ENCODE data around the gene NKPD1.

Gene NKPD1

GRCh38 chr19:45153339-45154063 is 7.3 kb downstream of the NKPD1 start:
- TF ChIP-seq GATA3 (IDR thresholded peaks at IDR 0.05; ENCODE audit: low read depth, low read length) = no peak
- no peak for TF ChIP-seq GATA2 (IDR thresholded peaks at IDR 0.05; ENCODE audit: low read depth, low read length)

DNA sequence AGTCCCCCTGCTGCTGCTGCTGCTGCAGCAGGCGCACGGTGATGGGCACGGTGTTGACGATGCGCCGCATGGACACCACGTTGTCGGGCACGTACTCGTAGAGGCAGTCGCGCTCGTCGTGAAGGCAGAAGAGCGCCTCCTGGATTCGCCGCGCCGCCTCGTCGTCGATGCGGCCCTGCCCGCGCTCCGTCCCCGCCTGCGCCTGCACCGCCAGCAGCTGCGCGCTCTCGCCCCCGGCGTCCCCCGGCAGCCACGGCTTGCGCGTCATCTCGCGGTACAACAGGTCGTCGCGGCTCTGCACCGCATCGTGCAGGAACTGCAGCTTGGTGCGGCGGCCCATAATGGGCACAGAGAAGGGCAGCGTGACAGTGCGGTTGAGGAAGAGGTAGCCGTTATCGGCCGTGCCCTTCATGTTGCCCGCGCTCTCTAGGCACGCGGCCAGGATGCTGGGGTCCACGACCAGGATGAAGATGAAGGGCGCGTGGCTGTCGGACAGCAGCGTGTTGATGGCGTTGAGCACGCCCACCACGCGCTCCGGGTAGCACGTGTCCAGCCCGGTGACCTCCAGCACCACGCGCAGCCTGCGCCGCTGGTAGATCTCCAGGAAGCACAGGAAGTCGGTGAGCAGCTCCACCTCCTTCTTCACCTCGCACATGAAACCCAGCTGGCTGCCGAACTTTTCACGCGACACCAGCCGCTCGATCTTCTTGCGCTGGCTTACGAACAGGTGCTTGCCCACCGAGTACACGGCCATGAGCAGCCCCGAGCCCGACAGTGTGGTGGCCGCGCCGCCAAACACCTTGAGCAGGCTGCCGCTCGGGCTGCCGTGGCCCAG is 8.1 kb downstream of the NKPD1 start:
- TF ChIP-seq GATA3 (IDR thresholded peaks at IDR 0.05; ENCODE audit: low read depth, low read length) (no peak), GATA2 (IDR thresholded peaks at IDR 0.05; ENCODE audit: low read depth, low read length) (no peak)

- TF ChIP-seq GATA2 (IDR thresholded peaks at IDR 0.05; ENCODE audit: low read depth, low read length) (no peak), GATA3 (IDR thresholded peaks at IDR 0.05; ENCODE audit: low read depth, low read length) (no peak)
Observed at GRCh38 chr19:45151821-45152503, 8.8 kb downstream of the NKPD1 start.

- no peak for TF ChIP-seq GATA2 (IDR thresholded peaks at IDR 0.05; ENCODE audit: low read depth, low read length)
- no peak for TF ChIP-seq GATA3 (IDR thresholded peaks at IDR 0.05; ENCODE audit: low read depth, low read length)
Observed at GRCh38 chr19:45151320-45151719, 9.5 kb downstream of the NKPD1 start.

GRCh38 chr19:45150751-45151281 is 10.0 kb downstream of the NKPD1 start:
- TF ChIP-seq GATA2 (IDR thresholded peaks at IDR 0.05; ENCODE audit: low read depth, low read length) = no peak

GRCh38 chr19:45150180-45150579 is 10.6 kb downstream of the NKPD1 start:
- TF ChIP-seq GATA2 (IDR thresholded peaks at IDR 0.05; ENCODE audit: low read depth, low read length) (no peak), GATA3 (IDR thresholded peaks at IDR 0.05; ENCODE audit: low read depth, low read length) (no peak)

- TF ChIP-seq GATA3 (IDR thresholded peaks at IDR 0.05; ENCODE audit: low read depth, low read length) = no peak
- TF ChIP-seq GATA2 (IDR thresholded peaks at IDR 0.05; ENCODE audit: low read depth, low read length) = no peak
Observed at GRCh38 chr19:45149129-45149528, 11.7 kb downstream of the NKPD1 start.

DNA sequence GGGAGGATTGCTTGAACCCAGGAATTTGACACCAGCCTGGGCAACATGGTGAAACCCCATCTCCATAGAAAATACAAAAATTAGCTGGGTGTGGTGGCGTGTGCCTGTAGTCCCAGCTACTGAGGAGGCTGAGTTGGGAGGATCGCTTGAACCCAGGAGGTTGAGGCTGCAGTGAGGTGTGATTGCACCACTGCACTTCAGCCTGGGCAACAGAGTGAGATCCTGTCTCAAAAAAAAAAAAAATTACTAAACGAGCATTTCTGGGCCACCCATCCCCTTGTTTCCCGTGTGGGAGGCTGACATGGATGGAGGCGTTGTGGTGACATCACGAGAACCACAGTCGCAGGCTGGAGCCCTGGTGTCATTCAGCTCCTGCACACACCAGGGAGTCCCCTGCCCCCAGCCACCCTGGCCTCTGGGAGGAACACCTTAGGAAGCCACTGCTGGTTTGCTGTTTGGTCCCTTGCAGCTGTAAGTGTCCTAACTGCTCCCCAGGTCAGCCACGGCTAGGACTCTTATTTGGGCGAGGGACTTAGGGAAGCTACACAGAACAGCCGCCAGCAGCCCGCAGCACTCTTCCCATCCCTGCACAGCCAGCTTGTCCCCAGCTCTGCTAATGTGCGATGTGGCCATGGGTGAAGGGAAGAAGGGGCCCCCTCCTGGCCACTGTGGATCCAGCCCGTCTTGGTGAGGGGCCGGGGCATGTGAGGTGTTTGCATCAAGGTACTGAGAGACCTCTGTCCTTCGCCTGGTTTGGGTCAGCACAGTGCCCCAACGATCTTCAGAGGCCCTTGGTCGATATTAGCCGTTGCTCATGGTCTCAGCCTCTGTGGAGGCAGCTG is 12.7 kb downstream of the NKPD1 start:
- no peak for TF ChIP-seq GATA2 (IDR thresholded peaks at IDR 0.05; ENCODE audit: low read depth, low read length)
- TF ChIP-seq GATA3 (IDR thresholded peaks at IDR 0.05; ENCODE audit: low read depth, low read length) = no peak

GRCh38 chr19:45146741-45147205 is 14.0 kb downstream of the NKPD1 start:
- TF ChIP-seq GATA2 (IDR thresholded peaks at IDR 0.05; ENCODE audit: low read depth, low read length) = no peak
- no peak for TF ChIP-seq GATA3 (IDR thresholded peaks at IDR 0.05; ENCODE audit: low read depth, low read length)

DNA sequence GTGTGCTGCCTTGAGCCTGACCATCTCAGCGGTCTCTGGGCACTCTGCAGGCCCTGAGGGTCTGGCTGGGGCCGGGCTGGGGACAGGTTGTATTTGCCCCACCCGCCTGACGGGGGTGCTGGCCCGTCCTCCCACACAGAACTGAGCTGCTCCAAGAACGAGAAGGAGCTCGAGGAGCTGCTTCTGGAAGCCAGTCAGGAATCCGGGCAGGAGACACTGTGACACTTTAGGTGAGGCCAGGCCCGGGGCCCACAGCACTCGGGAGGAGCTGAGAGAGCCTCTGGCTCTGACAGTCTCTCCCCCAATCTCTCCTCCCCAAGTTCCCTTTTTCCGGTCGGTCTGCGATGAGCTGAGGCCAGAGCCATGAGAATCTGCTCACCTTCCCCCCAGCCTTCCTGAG is 14.5 kb downstream of the NKPD1 start:
- TF ChIP-seq GATA2 (IDR thresholded peaks at IDR 0.05; ENCODE audit: low read depth, low read length) (no peak), GATA3 (IDR thresholded peaks at IDR 0.05; ENCODE audit: low read depth, low read length) (no peak)

- TF ChIP-seq GATA2 (IDR thresholded peaks at IDR 0.05; ENCODE audit: low read depth, low read length) (no peak), GATA3 (IDR thresholded peaks at IDR 0.05; ENCODE audit: low read depth, low read length) (no peak)
Observed at GRCh38 chr19:45145270-45146189, 15.3 kb downstream of the NKPD1 start.
